K562 (cell line): ENCODE measurements around the gene FOXK2. TPM values are rescaled to one million over a fixed set of nuclear protein-coding genes. Genes with fewer than 3 reads are reported as not detected.

Experiments used
- BRD4 ChIP-seq: fragments of 200-600 bp; sonication (generic); IDR thresholded peaks from 2 replicates; pipeline ENCODE4 v1.6.1; 2017; ENCODE audit warnings: inconsistent platforms
- CBX1 ChIP-seq: sonication (generic); IDR thresholded peaks from 2 replicates; pipeline ENCODE4 v1.6.1; 2016; ENCODE audit warnings: antibody characterized with exemption, low read depth, mild to moderate bottlenecking
- CBX2 ChIP-seq: fragments of 200-600 bp; sonication (generic); IDR thresholded peaks from one replicate; pipeline ENCODE4 v1.6.1; 2012; ENCODE audit warnings: mild to moderate bottlenecking, low read length, inconsistent platforms; ENCODE audit not compliant: insufficient read depth, poor library complexity, severe bottlenecking
- ERF ChIP-seq: fragments of 450-650 bp; formaldehyde crosslinking; IDR thresholded peaks from 2 replicates; pipeline ENCODE4 v1.4.0; 2020; ENCODE audit warnings: mild to moderate bottlenecking, mixed read lengths
- FOS ChIP-seq: IDR thresholded peaks from 3 replicates; pipeline ENCODE4 v1.6.1; 2011; ENCODE audit not compliant: insufficient read length; ENCODE audit errors: extremely low read depth
- FOXA1 ChIP-seq: fragments of 450-650 bp; IDR thresholded peaks from 2 replicates; pipeline ENCODE4 v1.6.1; 2016; ENCODE audit warnings: mild to moderate bottlenecking, borderline replicate concordance
- GTF2F1 ChIP-seq: IDR thresholded peaks from 2 replicates; pipeline ENCODE4 v1.6.1; 2011; ENCODE audit warnings: low read depth, low read length, improper control_type of control experiment
- HOMEZ ChIP-seq: fragments of 250-450 bp; sonication (Bioruptor Pico); IDR thresholded peaks from 2 replicates; pipeline ENCODE4 v1.4.0; 2020; ENCODE audit warnings: mild to moderate bottlenecking, moderate library complexity
- MAX ChIP-seq: sonication (generic); formaldehyde crosslinking; IDR thresholded peaks from 2 replicates; pipeline ENCODE4 v1.9.0; 2022; ENCODE audit warnings: mild to moderate bottlenecking, missing genetic modification reagents
- NFATC3 ChIP-seq: fragments of 450-650 bp; IDR thresholded peaks from 2 replicates; pipeline ENCODE4 v1.6.1; 2017; ENCODE audit warnings: mild to moderate bottlenecking
- RBM14 ChIP-seq: fragments of 200-400 bp; formaldehyde crosslinking; IDR thresholded peaks from 2 replicates; pipeline ENCODE4 v1.6.1; 2018; ENCODE audit warnings: low read depth, mild to moderate bottlenecking, low read length, moderate library complexity, borderline replicate concordance; ENCODE audit not compliant: insufficient read depth
- RBM39 ChIP-seq: fragments of 200-400 bp; formaldehyde crosslinking; optimal IDR thresholded peaks from 2 replicates; pipeline ENCODE3; 2018; ENCODE audit warnings: low read depth, low read length
- TRIM24 ChIP-seq, 2 experiments: fragments of 450-650 bp; IDR thresholded peaks; 2 replicates each; pipeline ENCODE4 v1.6.1; 2016
- TSHZ1 ChIP-seq: fragments of 250-450 bp; sonication (Bioruptor Pico); IDR thresholded peaks from 2 replicates; pipeline ENCODE4 v1.4.0; 2020; ENCODE audit warnings: mild to moderate bottlenecking, moderate library complexity
- YBX1 ChIP-seq: fragments of 450-650 bp; IDR thresholded peaks from 2 replicates; pipeline ENCODE4 v1.7.1; 2016; ENCODE audit warnings: mild to moderate bottlenecking
- ZNF274 ChIP-seq: IDR thresholded peaks from 2 replicates; pipeline ENCODE4 v1.6.1; 2011; ENCODE audit warnings: low read depth, mild to moderate bottlenecking, low read length, moderate library complexity, borderline replicate concordance
- polyA plus RNA-seq, 8 experiments: library from polyadenylated mRNA; depleted of rRNA in 4 of 8; stranded (reverse) in 5 of 8; unstranded in 3 of 8; fragments of >200 nt; fragmentation: Nextera tagmentation in 2 of 8; fragmentation: Illumina TruSeq in 1 of 8; extraction: Ambion mirVana in 2 of 8; extraction: Trizol in 1 of 8; gene quantifications; 2 replicates each; pipeline versions ENCODE4 v1.2.1 to v1.2.3, GENCODE V29; 2011 to 2014; ENCODE audit warnings: inconsistent platforms in 1 of 8, missing spikeins in 1 of 8
- total RNA-seq, 7 experiments: library from RNA; depleted of rRNA in 6 of 7; stranded (reverse); fragments of >200 nt in 6 of 7; fragmentation: Illumina TruSeq in 2 of 7; extraction: Trizol in 2 of 7; gene quantifications; 2 replicates each; pipeline versions ENCODE4 v1.2.1 to v1.2.3, GENCODE V29; 2011 to 2021; ENCODE audit warnings: low replicate concordance in 1 of 7

FOXK2 gene
- total and polyA plus RNA-seq, 9 of the 15 experiments (the other 6 are each of a cell fraction or from before 2014, with no cell fraction given): 3.0 to 86.0 (median 44.1) TPM

- TF ChIP-seq TSHZ1 (CRISPR knock-in tag) (no peak), RBM39 (peak; percentile 97), FOXA1 (no peak), CBX2 (no peak), MAX (CRISPR knock-in tag) (peak; percentile 82), YBX1 (no peak), TRIM24 (IDR thresholded peaks at IDR 0.05) (peak; percentile 8 to 73; a peak in 3 of 4 replicates), GTF2F1 (no peak), FOS (no peak), NFATC3 (no peak), RBM14 (no peak), CBX1 (peak; percentile 48; the same call in 1 of the 2 replicates), ERF (CRISPR knock-in tag) (no peak), BRD4 (peak; percentile 95; the same call in 1 of the 2 replicates), HOMEZ (CRISPR knock-in tag) (no peak), ZNF274 (0 out of 2 replicates have a peak, but pooled peaks have one; percentile 59)
Observed at GRCh38 chr17:82494236-82495055, 25.1 kb upstream of the FOXK2 start (continued).
